GM10266 (cell line): Measurements from ENCODE around the gene NCK2.

Experiments
- DNase-seq: peaks from one replicate; pipeline ENCODE4 v3.0.0; 2012; ENCODE audit errors: extremely low spot score
- TF ChIP-seq, protein P1 (sequence below): IDR thresholded peaks from 2 replicates; pipeline ENCODE4 v1.5.1; 2012; ENCODE audit warnings: mild to moderate bottlenecking, low read depth; ENCODE audit not compliant: control insufficient read depth, insufficient read depth; ENCODE audit errors: missing control alignments

Gene NCK2

DNA sequence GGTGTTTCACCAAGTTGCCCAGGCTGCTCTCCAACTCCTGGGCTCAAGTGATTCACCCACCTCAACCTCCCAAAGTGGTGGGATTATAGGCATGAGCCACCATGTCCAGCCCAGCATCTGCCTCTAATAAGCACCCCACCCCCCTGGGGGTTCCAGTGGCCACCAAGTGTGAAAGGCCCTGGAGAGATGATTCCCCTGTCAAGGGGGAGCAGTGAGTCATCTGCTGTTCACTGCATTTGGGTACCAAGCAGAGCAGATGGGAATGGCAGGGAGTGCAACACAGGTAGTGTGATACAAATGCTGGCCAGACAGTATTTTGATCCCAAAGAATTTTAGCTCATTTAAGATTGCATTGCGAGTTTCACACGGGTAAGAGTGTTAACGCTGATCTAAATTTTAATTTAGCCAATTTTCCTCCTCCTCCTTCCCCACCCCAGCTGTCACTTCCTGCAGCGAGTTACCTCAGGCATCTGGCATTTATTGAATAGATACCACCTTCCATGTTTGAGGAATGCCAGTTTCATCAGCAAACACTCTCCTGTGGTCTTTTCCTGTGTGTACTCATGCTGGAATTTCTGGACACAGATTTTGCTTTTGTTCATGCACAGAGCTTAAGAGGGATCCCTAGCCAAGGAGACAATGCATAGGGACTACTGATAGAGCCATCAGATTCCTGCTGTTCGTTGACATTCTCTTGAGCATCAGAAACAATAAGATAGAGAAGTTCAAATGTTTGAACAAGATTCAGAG, 32.4 kb upstream of the NCK2 start:
- no peak for DNase-seq

GRCh38 chr2:105712981-105713596, 31.6 kb upstream of the NCK2 start:
- TF ChIP-seq, protein P1, sequence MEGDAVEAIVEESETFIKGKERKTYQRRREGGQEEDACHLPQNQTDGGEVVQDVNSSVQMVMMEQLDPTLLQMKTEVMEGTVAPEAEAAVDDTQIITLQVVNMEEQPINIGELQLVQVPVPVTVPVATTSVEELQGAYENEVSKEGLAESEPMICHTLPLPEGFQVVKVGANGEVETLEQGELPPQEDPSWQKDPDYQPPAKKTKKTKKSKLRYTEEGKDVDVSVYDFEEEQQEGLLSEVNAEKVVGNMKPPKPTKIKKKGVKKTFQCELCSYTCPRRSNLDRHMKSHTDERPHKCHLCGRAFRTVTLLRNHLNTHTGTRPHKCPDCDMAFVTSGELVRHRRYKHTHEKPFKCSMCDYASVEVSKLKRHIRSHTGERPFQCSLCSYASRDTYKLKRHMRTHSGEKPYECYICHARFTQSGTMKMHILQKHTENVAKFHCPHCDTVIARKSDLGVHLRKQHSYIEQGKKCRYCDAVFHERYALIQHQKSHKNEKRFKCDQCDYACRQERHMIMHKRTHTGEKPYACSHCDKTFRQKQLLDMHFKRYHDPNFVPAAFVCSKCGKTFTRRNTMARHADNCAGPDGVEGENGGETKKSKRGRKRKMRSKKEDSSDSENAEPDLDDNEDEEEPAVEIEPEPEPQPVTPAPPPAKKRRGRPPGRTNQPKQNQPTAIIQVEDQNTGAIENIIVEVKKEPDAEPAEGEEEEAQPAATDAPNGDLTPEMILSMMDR = no peak
- no peak for DNase-seq

More for the DNA sequence above, 32.4 kb upstream of the NCK2 start:
- TF ChIP-seq, protein P1 = no peak

DNA sequence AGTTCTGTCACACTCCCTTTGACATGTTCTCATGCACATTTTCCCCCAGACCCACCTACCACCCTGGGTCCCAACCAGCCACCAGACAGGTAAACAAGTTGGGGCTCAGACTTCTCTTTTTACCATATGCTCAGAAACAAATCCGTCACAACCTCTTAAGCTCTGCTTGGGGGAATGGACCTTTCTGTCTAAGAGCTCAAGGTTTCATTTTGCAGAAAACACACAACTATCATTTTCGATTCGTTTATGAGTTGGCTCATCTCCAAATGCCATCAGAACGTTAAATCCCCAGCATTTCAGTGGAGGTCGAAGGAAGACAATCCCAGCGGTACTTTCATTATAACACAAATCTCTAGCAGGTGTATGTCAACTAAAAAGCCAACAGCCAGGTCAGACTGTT, 30.6 kb upstream of the NCK2 start:
- TF ChIP-seq, protein P1 = no peak
- no peak for DNase-seq

GRCh38 chr2:105718846-105719481, 25.7 kb upstream of the NCK2 start:
- DNase-seq = no peak
- TF ChIP-seq, protein P1 = no peak

DNA sequence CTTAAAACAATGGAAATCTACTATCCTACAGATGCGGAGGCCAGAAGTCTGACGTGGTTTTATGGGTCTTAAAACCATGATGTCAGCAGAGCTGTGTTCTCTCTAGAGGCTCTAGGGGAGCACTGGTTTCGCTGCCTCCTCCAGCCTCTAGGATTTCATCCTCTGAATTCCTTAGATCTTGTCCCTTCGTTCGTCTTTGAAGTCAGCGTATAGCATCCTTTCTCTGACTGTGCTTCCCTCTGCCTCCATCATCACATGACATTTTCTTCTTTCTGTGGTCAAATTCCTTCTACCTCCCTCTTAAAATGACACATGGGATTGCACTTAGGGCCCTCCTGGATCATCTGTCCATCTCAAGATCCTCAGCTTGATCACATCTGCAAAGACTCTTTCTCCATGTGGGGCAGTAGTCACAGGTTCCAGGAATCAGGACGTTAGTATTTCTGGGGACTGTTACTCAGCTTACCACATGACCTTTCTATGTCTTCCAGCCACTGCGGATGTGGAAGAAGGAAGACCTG, 22.7 kb upstream of the NCK2 start:
- no peak for DNase-seq
- TF ChIP-seq, protein P1 = no peak

DNA sequence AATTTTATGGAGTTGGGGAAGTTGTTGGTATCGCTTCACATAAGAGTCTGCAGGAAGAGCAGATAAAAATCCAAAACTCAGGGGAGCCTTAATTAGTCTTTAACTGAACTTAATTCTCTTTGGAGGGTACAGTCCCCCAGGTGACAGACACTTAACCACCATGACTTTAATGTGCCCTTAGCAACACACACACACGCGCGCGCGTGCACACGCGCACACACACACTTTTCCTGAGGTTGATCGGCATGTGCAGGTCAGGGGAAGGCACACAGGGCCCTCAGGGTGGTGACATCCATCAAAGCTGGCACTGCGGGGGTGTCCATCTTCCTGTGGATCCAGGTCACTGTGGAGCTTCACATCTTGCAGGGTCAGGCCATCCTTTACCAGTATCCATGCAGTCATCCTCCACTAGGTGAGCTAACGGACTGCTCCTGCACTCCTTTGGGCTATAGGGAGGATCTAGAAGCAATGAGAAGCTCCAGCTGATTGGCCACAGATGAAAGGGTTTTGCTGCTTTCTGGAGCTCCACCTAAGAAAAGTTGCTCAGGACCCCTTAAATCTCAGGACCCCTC, 21.9 kb upstream of the NCK2 start:
- no peak for DNase-seq
- TF ChIP-seq, protein P1 = no peak
